ENCODE data around the gene TEX261.
A peak's percentile ranks its signal among the peaks of the same experiment; 100 is the strongest.

Gene TEX261

DNA sequence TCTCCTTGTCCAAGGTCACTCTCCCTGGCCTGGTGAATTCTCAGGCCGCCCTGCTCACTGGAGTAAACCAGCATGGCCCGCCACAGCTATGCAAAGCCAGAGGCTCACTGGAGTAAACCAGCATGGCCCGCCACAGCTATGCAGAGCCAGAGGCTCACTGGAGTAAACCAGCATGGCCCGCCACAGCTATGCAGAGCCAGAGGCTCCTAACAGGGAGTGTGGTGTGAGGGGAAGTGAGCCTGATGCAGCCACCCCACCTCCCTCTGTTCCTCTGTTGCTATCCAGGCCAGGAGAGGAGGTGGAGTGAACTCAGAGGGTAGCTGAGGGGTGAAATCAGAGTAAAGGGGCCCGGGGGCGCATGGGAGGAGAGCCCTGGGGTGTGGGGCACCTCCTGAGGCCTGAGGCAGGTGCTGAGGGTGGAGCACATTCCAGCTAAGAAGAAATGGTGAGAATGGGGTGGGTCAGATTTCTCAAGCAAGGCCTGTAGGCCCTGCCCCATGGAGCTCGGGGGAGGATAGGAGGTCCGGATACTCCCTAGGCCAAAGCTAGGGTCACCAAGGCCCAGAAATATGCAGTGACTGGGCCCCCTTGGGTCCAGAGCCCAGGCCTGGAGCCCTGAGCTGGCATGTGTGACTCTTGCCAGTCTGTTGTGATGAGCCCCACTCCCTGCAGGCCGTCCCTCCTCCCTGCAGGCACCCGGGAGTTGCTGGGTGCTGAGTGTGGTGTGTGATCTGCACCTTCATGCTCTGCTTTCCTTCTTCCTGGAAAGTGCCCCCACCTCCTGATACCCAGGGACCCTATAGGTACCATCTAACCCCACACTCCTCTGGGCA, 57.5 kb downstream of the TEX261 start:
- DNase-seq (ENCODE audit: low spot score): peak; percentile 8

DNA sequence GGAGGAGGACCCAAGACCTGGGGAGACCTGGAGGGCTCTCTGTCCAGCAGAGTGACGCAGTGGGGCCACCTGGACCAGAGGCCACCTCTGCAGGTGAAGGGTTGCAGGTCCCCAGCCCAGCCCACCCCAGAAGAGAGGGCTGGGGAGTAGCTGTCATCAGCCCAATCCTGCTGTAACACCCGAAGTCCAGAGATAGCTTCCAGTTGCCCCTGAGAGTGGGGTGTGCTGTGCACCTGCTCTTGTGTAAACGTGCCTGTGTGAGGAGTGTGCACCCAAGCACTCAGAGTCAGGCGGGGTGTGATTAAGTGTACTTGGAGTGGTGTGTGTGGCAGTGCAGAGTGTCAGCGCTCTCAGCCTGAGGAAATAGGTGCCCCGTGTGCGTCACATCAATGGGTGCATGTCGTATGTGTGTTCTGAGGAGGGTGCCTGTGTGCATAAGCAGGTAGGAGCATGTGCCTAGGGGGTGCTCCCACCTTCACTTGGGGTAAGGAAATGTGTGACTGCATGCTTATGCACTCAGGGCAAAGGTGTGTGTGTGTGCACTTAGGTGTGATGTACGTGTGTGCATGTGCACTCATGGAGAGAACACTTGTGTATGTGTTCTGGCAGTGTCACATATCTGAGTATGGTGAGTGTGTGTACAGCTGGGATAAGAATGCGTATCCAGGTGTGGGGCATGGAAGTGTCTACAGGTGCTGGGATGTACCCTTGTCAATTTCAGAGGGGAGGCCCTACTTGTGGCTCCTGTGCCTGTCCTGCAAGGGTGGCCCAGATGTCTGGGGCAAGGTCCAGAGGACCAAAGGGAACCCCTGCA, 58.3 kb downstream of the TEX261 start:
- DNase-seq (ENCODE audit: low spot score): peak; percentile 42
